Left lung (tissue), 10 donors: ENCODE data around the gene ITPKA. TPM values are rescaled to one million over a fixed set of nuclear protein-coding genes. Genes with fewer than 3 reads are reported as not detected.

Source experiments
- ATAC-seq: fragments of 200-7000 bp; cut with Tn5 transposase; one replicate; pipeline ENCODE4 v1.9.1; 2020; ENCODE audit warnings: moderate library complexity
- DNase-seq, 4 donors: peaks; one replicate each; pipeline ENCODE4 v3.0.0-alpha.2; 2013 to 2020
- H3K27ac ChIP-seq, 2 donors: fragments of 200-600 bp; sonication (generic) in 1 of 2; one replicate each; pipeline versions ENCODE4 v1.5.0 to v1.8.0; 2020 to 2021
- H3K27me3 ChIP-seq, 2 donors: fragments of 200-600 bp; sonication (generic) in 1 of 2; one replicate each; pipeline versions ENCODE4 v1.5.0 to v1.8.0; 2020 to 2021
- H3K36me3 ChIP-seq, 2 donors: fragments of 200-600 bp; sonication (generic) in 1 of 2; one replicate each; pipeline versions ENCODE4 v1.5.0 to v1.8.0; 2020 to 2021
- H3K4me1 ChIP-seq, 2 donors: fragments of 200-600 bp; one replicate each; pipeline ENCODE4 v1.8.0; 2021
- H3K4me3 ChIP-seq, 2 donors: fragments of 200-600 bp; sonication (generic) in 1 of 2; one replicate each; pipeline versions ENCODE4 v1.5.0 to v1.8.0; 2020 to 2021; ENCODE audit warnings: mild to moderate bottlenecking in 1 of 2
- H3K9me3 ChIP-seq, 2 donors: fragments of 200-600 bp; sonication (generic) in 1 of 2; one replicate each; pipeline versions ENCODE4 v1.5.0 to v1.8.0; 2020 to 2021
- intact Hi-C, 2 donors: fragments of 100-400 bp; cut with DNase I; formaldehyde crosslinking; loops; one replicate each; pipeline versions ENCODE4 v1.11.2 to v1.14.2; 2022
- polyA plus RNA-seq, 6 donors: library from polyadenylated mRNA; unstranded; fragments of 120-200 nt; gene quantifications; one replicate each; pipeline ENCODE4 v1.2.1, GENCODE V29; 2013; ENCODE audit not compliant: insufficient read length in 6 of 6
- total RNA-seq, 2 donors: library from RNA; stranded (reverse); fragmentation: NEBNext Ultra II Directional; extraction: Animal tissue kit (Norgen Biotek cat#: 25700); gene quantifications; one replicate each; pipeline ENCODE4 v1.2.1, GENCODE V29; 2021
- TF ChIP-seq, protein P1 (sequence below), 2 donors: fragments of 200-600 bp; sonication (generic) in 1 of 2; IDR thresholded peaks; one replicate each; pipeline versions ENCODE4 v1.5.0 to v1.8.0; 2021; ENCODE audit warnings: antibody characterized with exemption in 2 of 2
- donor health status: DM: no; HTN: yes; CAD: no.
- donor health status: DM: no; HTN: no; CAD: no.

ITPKA gene
- total and polyA plus RNA-seq, 8 donors: 0.47 to 1.7 (median 1.2) TPM

DNA sequence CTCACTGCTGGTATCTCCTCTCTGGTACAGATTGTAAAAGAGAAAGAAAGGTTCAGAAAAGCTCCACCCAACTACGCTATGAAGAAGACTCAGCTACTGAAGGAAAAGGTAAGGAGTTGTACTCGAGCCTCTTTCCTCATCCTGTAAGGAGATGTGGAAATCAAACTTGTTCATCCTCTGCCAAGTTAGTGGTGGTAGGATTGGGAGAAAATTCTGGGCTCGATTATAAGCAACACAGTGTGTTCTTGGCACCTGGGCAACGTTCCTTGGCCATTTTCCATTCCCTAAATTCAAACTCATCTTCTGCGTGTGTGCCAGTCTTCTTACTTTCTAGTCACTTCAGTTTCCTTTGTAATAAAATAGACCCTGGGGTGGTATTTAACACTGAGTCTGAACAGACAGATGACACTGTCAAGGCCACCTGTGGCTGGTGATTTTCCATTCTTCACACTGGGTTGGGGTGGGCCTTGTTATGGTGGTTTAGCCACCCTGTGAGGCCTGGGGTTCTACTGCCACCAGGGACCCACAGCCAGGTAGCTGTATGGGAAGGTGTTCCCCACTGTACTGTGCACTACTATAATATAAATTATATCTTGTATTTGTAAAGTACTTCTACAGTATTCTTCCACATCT, 17.1 kb upstream of the ITPKA start:
- no peak overlapping the region for H3K4me3 ChIP-seq
- ATAC-seq (no peak), DNase-seq (no peak)
- H3K36me3 ChIP-seq: peaks cover 4 to 100% of the 10 kb centered on the region in 2 donors
- TF ChIP-seq, protein P1, sequence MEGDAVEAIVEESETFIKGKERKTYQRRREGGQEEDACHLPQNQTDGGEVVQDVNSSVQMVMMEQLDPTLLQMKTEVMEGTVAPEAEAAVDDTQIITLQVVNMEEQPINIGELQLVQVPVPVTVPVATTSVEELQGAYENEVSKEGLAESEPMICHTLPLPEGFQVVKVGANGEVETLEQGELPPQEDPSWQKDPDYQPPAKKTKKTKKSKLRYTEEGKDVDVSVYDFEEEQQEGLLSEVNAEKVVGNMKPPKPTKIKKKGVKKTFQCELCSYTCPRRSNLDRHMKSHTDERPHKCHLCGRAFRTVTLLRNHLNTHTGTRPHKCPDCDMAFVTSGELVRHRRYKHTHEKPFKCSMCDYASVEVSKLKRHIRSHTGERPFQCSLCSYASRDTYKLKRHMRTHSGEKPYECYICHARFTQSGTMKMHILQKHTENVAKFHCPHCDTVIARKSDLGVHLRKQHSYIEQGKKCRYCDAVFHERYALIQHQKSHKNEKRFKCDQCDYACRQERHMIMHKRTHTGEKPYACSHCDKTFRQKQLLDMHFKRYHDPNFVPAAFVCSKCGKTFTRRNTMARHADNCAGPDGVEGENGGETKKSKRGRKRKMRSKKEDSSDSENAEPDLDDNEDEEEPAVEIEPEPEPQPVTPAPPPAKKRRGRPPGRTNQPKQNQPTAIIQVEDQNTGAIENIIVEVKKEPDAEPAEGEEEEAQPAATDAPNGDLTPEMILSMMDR (IDR thresholded peaks at IDR 0.05): no peak
- intact Hi-C loops: no loop called here
- no peaks in the 10 kb centered on the region for H3K9me3 ChIP-seq
- H3K4me1 ChIP-seq: peaks cover 0 to 8% of the 10 kb centered on the region in 2 donors
- H3K27me3 ChIP-seq: no peaks in the 10 kb centered on the region
- no peak overlapping the region for H3K27ac ChIP-seq

DNA sequence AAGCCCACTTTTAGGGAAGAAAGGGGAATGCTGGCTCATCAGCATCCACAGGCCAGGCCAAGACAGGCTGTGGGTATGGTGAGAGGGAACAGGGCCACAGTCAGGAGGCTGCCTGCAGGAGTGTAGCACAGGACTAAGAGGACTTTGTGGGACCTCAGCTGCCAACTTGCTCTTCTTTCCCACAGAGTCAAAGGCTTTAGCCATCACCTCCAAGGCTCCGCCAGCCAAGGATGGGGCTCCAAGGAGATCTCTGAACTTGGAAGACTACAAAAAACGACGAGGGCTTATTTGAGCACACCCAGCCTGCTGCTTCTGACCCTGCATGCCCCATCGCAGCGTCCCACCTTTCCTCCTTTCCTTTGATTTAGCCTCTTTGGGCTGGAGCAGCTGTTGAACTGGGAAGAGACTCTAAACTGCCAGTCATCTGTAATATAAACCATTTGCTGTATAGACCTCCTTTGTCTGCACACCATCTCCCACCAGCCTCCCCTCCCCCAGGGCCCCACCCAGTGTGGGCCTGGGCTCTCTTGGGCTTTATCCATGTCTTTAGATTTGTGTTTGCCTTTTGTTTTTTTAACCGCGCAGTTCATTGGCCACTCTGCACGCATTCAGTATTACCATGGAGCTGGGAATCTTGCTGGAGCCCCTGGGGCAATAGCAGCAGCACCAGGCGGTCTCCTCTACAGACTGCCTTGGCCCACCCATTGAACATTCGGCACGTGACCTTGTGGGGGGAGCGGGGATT, 13.1 kb upstream of the ITPKA start:
- DNase-seq (no peak), ATAC-seq (no peak)
- no peak overlapping the region for H3K27ac ChIP-seq
- H3K9me3 ChIP-seq: no peaks in the 10 kb centered on the region
- intact Hi-C loops: no loop called here
- no peaks in the 10 kb centered on the region for H3K27me3 ChIP-seq
- TF ChIP-seq, protein P1 (IDR thresholded peaks at IDR 0.05): no peak
- H3K36me3 ChIP-seq: peaks cover 4 to 83% of the 10 kb centered on the region in 2 donors
- H3K4me3 ChIP-seq: no peak overlapping the region
- peaks cover 0 to 8% of the 10 kb centered on the region in 2 donors for H3K4me1 ChIP-seq

DNA sequence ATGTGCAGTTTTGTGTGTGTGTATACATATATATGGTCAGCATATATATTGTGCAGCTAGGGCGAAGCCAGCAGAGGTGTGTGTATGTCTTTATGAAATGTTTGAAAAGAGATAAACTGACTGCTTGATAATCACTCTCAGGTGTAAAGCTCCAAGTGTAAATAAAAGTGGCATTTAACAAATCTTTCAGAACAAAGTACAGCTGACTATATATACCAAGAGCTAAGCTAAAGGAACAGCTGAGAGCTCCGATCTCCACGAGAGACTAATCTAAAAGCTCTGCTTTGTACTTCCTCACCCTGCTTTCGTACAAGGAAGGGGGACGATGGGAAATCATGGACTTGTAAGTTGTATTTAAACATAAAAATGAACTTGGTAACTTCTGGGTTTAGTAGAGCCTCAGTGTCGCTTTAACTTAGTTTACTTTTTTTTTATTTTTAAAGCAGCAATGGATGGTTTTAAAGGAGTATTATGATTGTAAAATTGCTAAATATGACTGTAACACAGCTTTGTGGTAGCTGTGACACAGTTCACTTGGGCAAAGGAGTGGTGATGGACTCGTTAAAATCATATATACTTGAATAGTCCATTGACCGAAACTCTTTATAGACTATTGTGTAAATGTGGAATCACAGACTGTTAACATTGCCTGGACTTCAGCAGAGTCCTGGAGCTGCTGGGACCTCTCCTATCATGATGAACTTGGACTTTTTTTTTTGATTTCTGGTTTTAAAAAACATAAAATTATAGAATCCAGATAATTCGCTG, 11.4 kb upstream of the ITPKA start:
- peaks cover 0 to 6% of the 10 kb centered on the region in 2 donors for H3K27me3 ChIP-seq
- DNase-seq (no peak), ATAC-seq (no peak)
- H3K4me1 ChIP-seq: peaks cover 0 to 8% of the 10 kb centered on the region in 2 donors
- no peaks in the 10 kb centered on the region for H3K9me3 ChIP-seq
- no peak overlapping the region for H3K27ac ChIP-seq
- TF ChIP-seq, protein P1 (IDR thresholded peaks at IDR 0.05): no peak
- intact Hi-C loops: no loop called here
- no peak overlapping the region for H3K4me3 ChIP-seq
- H3K36me3 ChIP-seq: peaks cover 3 to 65% of the 10 kb centered on the region in 2 donors

DNA sequence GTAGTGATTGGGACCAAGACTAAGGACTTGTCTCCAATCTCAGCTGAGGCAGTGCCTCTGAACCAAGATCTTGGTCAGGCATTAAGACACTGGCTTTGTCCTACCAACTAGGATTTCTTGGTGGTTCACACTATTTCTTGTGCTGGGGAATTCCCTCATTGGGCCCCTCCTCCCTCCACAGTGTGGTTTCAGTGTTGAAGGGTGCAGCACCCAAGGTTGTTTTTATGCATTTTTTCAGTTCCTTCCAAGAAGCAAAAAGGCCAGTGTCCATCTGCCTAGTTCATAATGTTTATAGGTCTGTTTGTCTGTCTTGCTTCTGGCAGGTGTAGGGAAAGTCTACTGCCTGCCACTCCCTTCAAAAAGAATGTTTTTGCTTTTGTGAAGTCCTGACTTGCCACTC, 10.6 kb upstream of the ITPKA start:
- intact Hi-C loops: no loop called here
- H3K4me1 ChIP-seq: peaks cover 0 to 3% of the 10 kb centered on the region in 2 donors
- peaks cover 0 to 6% of the 10 kb centered on the region in 2 donors for H3K27me3 ChIP-seq
- H3K4me3 ChIP-seq: no peak overlapping the region
- peaks cover 0 to 57% of the 10 kb centered on the region in 2 donors for H3K36me3 ChIP-seq
- H3K27ac ChIP-seq: no peak overlapping the region
- ATAC-seq (no peak), DNase-seq (no peak)
- TF ChIP-seq, protein P1 (IDR thresholded peaks at IDR 0.05): no peak
- no peaks in the 10 kb centered on the region for H3K9me3 ChIP-seq

DNA sequence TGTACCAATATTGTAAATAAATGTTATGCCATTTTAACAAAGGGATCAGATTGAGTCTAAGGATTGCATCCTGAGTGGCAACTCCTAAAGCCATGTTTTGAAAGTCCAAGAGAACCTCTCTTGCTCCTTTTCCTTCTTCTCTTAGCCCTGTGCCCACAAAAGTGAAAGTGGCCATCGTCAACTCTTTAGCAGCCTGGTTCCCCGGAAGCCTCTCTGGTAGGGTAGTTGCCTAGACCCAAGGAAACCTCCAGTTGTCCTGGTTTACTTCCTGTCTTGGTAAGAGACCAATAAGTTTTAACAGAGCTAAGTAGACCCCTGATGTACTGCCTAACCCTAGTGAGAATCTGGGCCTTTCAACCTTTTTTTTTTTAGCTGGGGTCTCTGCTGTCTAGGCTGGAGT, 10.2 kb upstream of the ITPKA start:
- ATAC-seq: no peak
- H3K4me3 ChIP-seq: no peak overlapping the region
- peaks cover 0 to 3% of the 10 kb centered on the region in 2 donors for H3K4me1 ChIP-seq
- no peak overlapping the region for H3K27ac ChIP-seq
- intact Hi-C loops: no loop called here
- H3K9me3 ChIP-seq: no peaks in the 10 kb centered on the region
- peaks cover 0 to 53% of the 10 kb centered on the region in 2 donors for H3K36me3 ChIP-seq
- no peak for DNase-seq
- TF ChIP-seq, protein P1 (IDR thresholded peaks at IDR 0.05): no peak
- H3K27me3 ChIP-seq: peaks cover 0 to 6% of the 10 kb centered on the region in 2 donors
